Keratinocyte (primary cell): ENCODE measurements around the gene CD2AP. TPM values are rescaled to one million over a fixed set of nuclear protein-coding genes. Genes with fewer than 3 reads are reported as not detected.

Experiments used
- DNase-seq: peaks from one replicate; pipeline ENCODE4 v3.0.0-alpha.2; 2011; ENCODE audit warnings: low read depth, missing footprints, low spot score
- FAIRE-seq: peaks from 2 replicates; lab custom pipeline; 2011; peaks lifted over from hg19 to GRCh38; lab: Jason Lieb, UNC
- H2AFZ ChIP-seq: 2 replicates; pipeline ENCODE4 v1.6.0; 2012; ENCODE audit warnings: low read length, control low read depth, inconsistent platforms; ENCODE audit not compliant: control insufficient read depth
- H3K27ac ChIP-seq: 2 replicates; pipeline ENCODE4 v1.5.1; 2011; ENCODE audit warnings: low read length; ENCODE audit not compliant: control insufficient read depth, insufficient read depth
- H3K27me3 ChIP-seq: 3 replicates; pipeline ENCODE4 v1.6.0; 2011; ENCODE audit warnings: low read length; ENCODE audit not compliant: control insufficient read depth, insufficient read depth; ENCODE audit errors: extremely low read depth
- H3K36me3 ChIP-seq, 2 experiments: 2 replicates in 1 of 2; 3 replicates in 1 of 2; pipeline ENCODE4 v1.5.1; 2011; ENCODE audit warnings: low read length in 2 of 2, mild to moderate bottlenecking in 1 of 2; ENCODE audit not compliant: control insufficient read depth in 2 of 2, insufficient read depth in 2 of 2; ENCODE audit errors: extremely low read depth in 1 of 2
- H3K4me1 ChIP-seq: 3 replicates; pipeline ENCODE4 v1.5.1; 2011; ENCODE audit warnings: low read length; ENCODE audit not compliant: control insufficient read depth, insufficient read depth; ENCODE audit errors: extremely low read depth
- H3K4me2 ChIP-seq: 3 replicates; pipeline ENCODE4 v1.6.0; 2011; ENCODE audit warnings: low read depth, low read length; ENCODE audit not compliant: control insufficient read depth, insufficient read depth; ENCODE audit errors: extremely low read depth
- H3K4me3 ChIP-seq, 3 experiments: fragments of 200-600 bp in 1 of 3; sonication (generic) in 1 of 3; 2 replicates in 2 of 3; 3 replicates in 1 of 3; pipeline ENCODE4 v1.5.1; 2011 to 2016; ENCODE audit warnings: low read length in 3 of 3, mild to moderate bottlenecking in 3 of 3, control low read depth in 2 of 3, inconsistent platforms in 1 of 3, low read depth in 1 of 3, mixed read lengths in 1 of 3, mixed run types in 1 of 3, moderate library complexity in 1 of 3; ENCODE audit not compliant: control insufficient read depth in 2 of 3, insufficient read depth in 2 of 3; ENCODE audit errors: extremely low read depth in 1 of 3
- H3K79me2 ChIP-seq: 2 replicates; pipeline ENCODE4 v1.6.0; 2012; ENCODE audit warnings: low read length; ENCODE audit not compliant: control insufficient read depth, insufficient read depth
- H3K9ac ChIP-seq: 3 replicates; pipeline ENCODE4 v1.6.0; 2011; ENCODE audit warnings: low read length; ENCODE audit not compliant: control insufficient read depth, insufficient read depth; ENCODE audit errors: extremely low read depth
- H3K9me1 ChIP-seq: 3 replicates; pipeline ENCODE4 v1.6.0; 2011; ENCODE audit warnings: low read length; ENCODE audit not compliant: control insufficient read depth, insufficient read depth; ENCODE audit errors: extremely low read depth
- H3K9me3 ChIP-seq: 2 replicates; pipeline ENCODE4 v1.5.1; 2012; ENCODE audit warnings: low read depth, low read length; ENCODE audit not compliant: control insufficient read depth
- H4K20me1 ChIP-seq: 3 replicates; pipeline ENCODE4 v1.6.0; 2011; ENCODE audit warnings: low read length; ENCODE audit not compliant: control insufficient read depth, insufficient read depth; ENCODE audit errors: extremely low read depth
- EZH2 ChIP-seq: IDR thresholded peaks from one replicate; pipeline ENCODE4 v1.6.1; 2012; ENCODE audit warnings: inconsistent platforms, mild to moderate bottlenecking, low read length, moderate library complexity
- dilution Hi-C: fragments of 300-500 bp; cut with MboI; formaldehyde crosslinking; loops from one replicate; pipeline ENCODE4 v1.7.0; 2020; ENCODE audit warnings: low sequenced_read_pairs; ENCODE audit not compliant: extremely low pct_ligation_motif_present
- polyA plus RNA-seq, 5 experiments: library from polyadenylated mRNA; depleted of rRNA in 3 of 5; stranded (reverse) in 3 of 5; stranded (forward) in 1 of 5; unstranded in 1 of 5; fragments of >200 nt; gene quantifications; 1 replicate in 1 of 5; 2 replicates in 3 of 5; 3 replicates in 1 of 5; pipeline versions ENCODE4 v1.2.1 to v1.2.3, GENCODE V29; 2011 to 2012; ENCODE audit warnings: missing spikeins in 2 of 5, low read depth in 1 of 5, low replicate concordance in 1 of 5
- TF ChIP-seq, protein P1 (sequence below), 3 experiments: IDR thresholded peaks in 1 of 3; conservative IDR thresholded peaks in 1 of 3; optimal IDR thresholded peaks in 1 of 3; 2 replicates in 2 of 3; 3 replicates in 1 of 3; pipeline versions ENCODE3 to v1.5.1; 2011; ENCODE audit warnings: low read length in 3 of 3, mild to moderate bottlenecking in 3 of 3, moderate library complexity in 2 of 3, control low read depth in 1 of 3, inconsistent platforms in 1 of 3; ENCODE audit not compliant: insufficient read depth in 2 of 3; ENCODE audit errors: extremely low read depth in 1 of 3

CD2AP gene
- polyA plus RNA-seq, 1 donor (not counting 4 experiments of a cell fraction or from before 2014, with no cell fraction given): 23.9 TPM

- dilution Hi-C loops: no loop called here
- no peak for DNase-seq
- Histone ChIP-seq H4K20me1 (peaks cover 15% of the 10 kb centered on the region), H3K4me3 (no peak overlapping the region), H3K9me3 (no peaks in the 10 kb centered on the region), H3K79me2 (peaks cover 92% of the 10 kb centered on the region), H3K27ac (no peak overlapping the region), H3K4me2 (no peak overlapping the region), H3K27me3 (no peaks in the 10 kb centered on the region), H3K36me3 (no peaks in the 10 kb centered on the region), H2AFZ (no peak overlapping the region), H3K4me1 (peaks cover 42% of the 10 kb centered on the region), H3K9ac (no peak overlapping the region), H3K9me1 (peaks cover 5% of the 10 kb centered on the region)
- TF ChIP-seq EZH2: no peak
- TF ChIP-seq, protein P1, sequence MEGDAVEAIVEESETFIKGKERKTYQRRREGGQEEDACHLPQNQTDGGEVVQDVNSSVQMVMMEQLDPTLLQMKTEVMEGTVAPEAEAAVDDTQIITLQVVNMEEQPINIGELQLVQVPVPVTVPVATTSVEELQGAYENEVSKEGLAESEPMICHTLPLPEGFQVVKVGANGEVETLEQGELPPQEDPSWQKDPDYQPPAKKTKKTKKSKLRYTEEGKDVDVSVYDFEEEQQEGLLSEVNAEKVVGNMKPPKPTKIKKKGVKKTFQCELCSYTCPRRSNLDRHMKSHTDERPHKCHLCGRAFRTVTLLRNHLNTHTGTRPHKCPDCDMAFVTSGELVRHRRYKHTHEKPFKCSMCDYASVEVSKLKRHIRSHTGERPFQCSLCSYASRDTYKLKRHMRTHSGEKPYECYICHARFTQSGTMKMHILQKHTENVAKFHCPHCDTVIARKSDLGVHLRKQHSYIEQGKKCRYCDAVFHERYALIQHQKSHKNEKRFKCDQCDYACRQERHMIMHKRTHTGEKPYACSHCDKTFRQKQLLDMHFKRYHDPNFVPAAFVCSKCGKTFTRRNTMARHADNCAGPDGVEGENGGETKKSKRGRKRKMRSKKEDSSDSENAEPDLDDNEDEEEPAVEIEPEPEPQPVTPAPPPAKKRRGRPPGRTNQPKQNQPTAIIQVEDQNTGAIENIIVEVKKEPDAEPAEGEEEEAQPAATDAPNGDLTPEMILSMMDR (optimal IDR thresholded peaks at IDR 0.05 in 1 of 3, IDR thresholded peaks at IDR 0.05 in 1 of 3, conservative IDR thresholded peaks at IDR 0.05 in 1 of 3; ENCODE audit: extremely low read depth in 1 of 3, insufficient read depth in 2 of 3, low read length in 3 of 3): no peak
- FAIRE-seq: no peak
Observed at GRCh38 chr6:47485491-47486135, 8.0 kb downstream of the CD2AP start.

- Histone ChIP-seq H4K20me1 (peaks cover 3% of the 10 kb centered on the region), H3K27me3 (no peaks in the 10 kb centered on the region), H3K36me3 (no peaks in the 10 kb centered on the region), H3K79me2 (peaks cover 94% of the 10 kb centered on the region), H3K9me1 (no peaks in the 10 kb centered on the region), H3K4me1 (peaks cover 2% of the 10 kb centered on the region), H3K9ac (no peak overlapping the region), H3K9me3 (no peaks in the 10 kb centered on the region), H3K4me3 (no peak overlapping the region), H3K27ac (no peak overlapping the region), H2AFZ (no peak overlapping the region), H3K4me2 (no peak overlapping the region)
- TF ChIP-seq EZH2: no peak
- TF ChIP-seq, protein P1 (optimal IDR thresholded peaks at IDR 0.05 in 1 of 3, IDR thresholded peaks at IDR 0.05 in 1 of 3, conservative IDR thresholded peaks at IDR 0.05 in 1 of 3; ENCODE audit: extremely low read depth in 1 of 3, insufficient read depth in 2 of 3, low read length in 3 of 3): no peak
- dilution Hi-C loops: no loop called here
- no peak for FAIRE-seq
- no peak for DNase-seq
Observed at GRCh38 chr6:47489995-47490394, 12.4 kb downstream of the CD2AP start.
